Measurements from ENCODE around the gene EEIG1. TPM values are rescaled to one million over a fixed set of nuclear protein-coding genes. Genes with fewer than 3 reads are reported as not detected.
A peak's percentile ranks its signal among the peaks of the same experiment; 100 is the strongest.

The EEIG1 gene
- total and polyA plus RNA-seq, 9 of the 15 experiments (the other 6 are each of a cell fraction or from before 2014, with no cell fraction given): 0.17 to 16.7 (median 3.6) TPM

DNA sequence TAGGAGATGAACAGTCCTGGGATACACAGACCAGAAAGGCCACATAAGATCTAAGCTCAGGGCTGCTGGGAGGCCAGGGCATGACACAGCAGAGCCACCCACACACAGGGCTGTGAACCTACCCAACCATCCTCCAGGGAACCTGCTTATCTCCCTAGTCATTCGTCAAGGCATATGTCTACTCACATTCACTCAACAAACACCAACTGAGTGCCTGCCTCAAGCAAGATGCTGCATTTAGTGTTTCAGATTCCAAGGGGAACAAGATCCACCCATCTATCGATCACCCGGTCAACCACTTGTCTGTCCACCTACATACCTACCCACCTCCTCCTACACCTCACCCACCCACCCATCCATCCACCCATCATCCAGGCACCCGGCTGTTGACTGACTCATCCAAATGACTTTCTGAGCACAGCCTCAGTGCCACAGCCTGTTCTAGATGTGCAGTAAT is 45.0 kb downstream of the EEIG1 start (continued):
- TF ChIP-seq, protein P1, sequence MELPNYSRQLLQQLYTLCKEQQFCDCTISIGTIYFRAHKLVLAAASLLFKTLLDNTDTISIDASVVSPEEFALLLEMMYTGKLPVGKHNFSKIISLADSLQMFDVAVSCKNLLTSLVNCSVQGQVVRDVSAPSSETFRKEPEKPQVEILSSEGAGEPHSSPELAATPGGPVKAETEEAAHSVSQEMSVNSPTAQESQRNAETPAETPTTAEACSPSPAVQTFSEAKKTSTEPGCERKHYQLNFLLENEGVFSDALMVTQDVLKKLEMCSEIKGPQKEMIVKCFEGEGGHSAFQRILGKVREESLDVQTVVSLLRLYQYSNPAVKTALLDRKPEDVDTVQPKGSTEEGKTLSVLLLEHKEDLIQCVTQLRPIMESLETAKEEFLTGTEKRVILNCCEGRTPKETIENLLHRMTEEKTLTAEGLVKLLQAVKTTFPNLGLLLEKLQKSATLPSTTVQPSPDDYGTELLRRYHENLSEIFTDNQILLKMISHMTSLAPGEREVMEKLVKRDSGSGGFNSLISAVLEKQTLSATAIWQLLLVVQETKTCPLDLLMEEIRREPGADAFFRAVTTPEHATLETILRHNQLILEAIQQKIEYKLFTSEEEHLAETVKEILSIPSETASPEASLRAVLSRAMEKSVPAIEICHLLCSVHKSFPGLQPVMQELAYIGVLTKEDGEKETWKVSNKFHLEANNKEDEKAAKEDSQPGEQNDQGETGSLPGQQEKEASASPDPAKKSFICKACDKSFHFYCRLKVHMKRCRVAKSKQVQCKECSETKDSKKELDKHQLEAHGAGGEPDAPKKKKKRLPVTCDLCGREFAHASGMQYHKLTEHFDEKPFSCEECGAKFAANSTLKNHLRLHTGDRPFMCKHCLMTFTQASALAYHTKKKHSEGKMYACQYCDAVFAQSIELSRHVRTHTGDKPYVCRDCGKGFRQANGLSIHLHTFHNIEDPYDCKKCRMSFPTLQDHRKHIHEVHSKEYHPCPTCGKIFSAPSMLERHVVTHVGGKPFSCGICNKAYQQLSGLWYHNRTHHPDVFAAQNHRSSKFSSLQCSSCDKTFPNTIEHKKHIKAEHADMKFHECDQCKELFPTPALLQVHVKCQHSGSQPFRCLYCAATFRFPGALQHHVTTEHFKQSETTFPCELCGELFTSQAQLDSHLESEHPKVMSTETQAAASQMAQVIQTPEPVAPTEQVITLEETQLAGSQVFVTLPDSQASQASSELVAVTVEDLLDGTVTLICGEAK (IDR thresholded peaks at IDR 0.05): no peak
- TF ChIP-seq, protein P1 (CRISPR knock-in tag; IDR thresholded peaks at IDR 0.05): no peak
- TF ChIP-seq SMARCA5 (IDR thresholded peaks at IDR 0.05) (peak; percentile 77), EP300 (IDR thresholded peaks at IDR 0.05; ENCODE audit: low read length) (peak; percentile 58; the same call in 1 of the 2 replicates), RCOR1 (IDR thresholded peaks at IDR 0.05; ENCODE audit: borderline replicate concordance in 1 of 2, low read depth in 2 of 2, low read length in 2 of 2) (peak in 1 of 2 experiments; percentile 82; a peak in 3 of 4 replicates), ZNF695 (CRISPR knock-in tag; IDR thresholded peaks at IDR 0.05) (no peak), HSF4 (CRISPR knock-in tag; IDR thresholded peaks at IDR 0.05; ENCODE audit: borderline replicate concordance) (no peak), FIP1L1 (IDR thresholded peaks at IDR 0.05; ENCODE audit: low read depth, low read length, poor library complexity, severe bottlenecking) (no peak), SUPT5H (IDR thresholded peaks at IDR 0.05) (0 out of 2 replicates have a peak, but pooled peaks have one; percentile 33), GATAD2B (IDR thresholded peaks at IDR 0.05; ENCODE audit: borderline replicate concordance) (no peak), CREM (IDR thresholded peaks at IDR 0.05; ENCODE audit: low read depth) (peak; percentile 63), FOXK1 (CRISPR knock-in tag; IDR thresholded peaks at IDR 0.05; ENCODE audit: borderline replicate concordance) (0 out of 2 replicates have a peak, but pooled peaks have one; percentile 29), NCOA1 (IDR thresholded peaks at IDR 0.05; ENCODE audit: low read depth) (no peak), POLR2AphosphoS5 (IDR thresholded peaks at IDR 0.05; ENCODE audit: control insufficient read depth, insufficient read depth, low read depth, low read length) (peak; percentile 61; the same call in 1 of the 2 replicates), ZNF644 (tag; IDR thresholded peaks at IDR 0.05; ENCODE audit: low read depth) (no peak), TCF3 (CRISPR knock-in tag; IDR thresholded peaks at IDR 0.05) (peak; percentile 52; the same call in 1 of the 2 replicates)
- TF ChIP-seq, protein P2, sequence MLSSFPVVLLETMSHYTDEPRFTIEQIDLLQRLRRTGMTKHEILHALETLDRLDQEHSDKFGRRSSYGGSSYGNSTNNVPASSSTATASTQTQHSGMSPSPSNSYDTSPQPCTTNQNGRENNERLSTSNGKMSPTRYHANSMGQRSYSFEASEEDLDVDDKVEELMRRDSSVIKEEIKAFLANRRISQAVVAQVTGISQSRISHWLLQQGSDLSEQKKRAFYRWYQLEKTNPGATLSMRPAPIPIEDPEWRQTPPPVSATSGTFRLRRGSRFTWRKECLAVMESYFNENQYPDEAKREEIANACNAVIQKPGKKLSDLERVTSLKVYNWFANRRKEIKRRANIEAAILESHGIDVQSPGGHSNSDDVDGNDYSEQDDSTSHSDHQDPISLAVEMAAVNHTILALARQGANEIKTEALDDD (IDR thresholded peaks at IDR 0.05): peak; percentile 77; the same call in 1 of the 2 replicates
- TF ChIP-seq, protein P3, sequence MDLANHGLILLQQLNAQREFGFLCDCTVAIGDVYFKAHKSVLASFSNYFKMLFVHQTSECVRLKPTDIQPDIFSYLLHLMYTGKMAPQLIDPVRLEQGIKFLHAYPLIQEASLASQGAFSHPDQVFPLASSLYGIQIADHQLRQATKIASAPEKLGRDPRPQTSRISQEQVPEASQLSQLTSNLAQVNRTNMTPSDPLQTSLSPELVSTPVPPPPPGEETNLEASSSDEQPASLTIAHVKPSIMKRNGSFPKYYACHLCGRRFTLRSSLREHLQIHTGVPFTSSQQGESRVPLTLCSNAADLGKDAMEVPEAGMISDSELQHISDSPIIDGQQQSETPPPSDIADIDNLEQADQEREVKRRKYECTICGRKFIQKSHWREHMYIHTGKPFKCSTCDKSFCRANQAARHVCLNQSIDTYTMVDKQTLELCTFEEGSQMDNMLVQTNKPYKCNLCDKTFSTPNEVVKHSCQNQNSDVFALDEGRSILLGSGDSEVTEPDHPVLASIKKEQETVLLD (IDR thresholded peaks at IDR 0.05): peak; percentile 42; the same call in 1 of the 2 replicates

Measured in K562 (cell line).